HG02973 (cell line): ENCODE results near the gene CCDC85C.

Source experiments
- ATAC-seq: cut with Tn5 transposase; IDR thresholded peaks from one replicate; pipeline ENCODE4 v1.9.1; 2021; ENCODE audit warnings: moderate library complexity; ENCODE audit not compliant: unreplicated experiment

The CCDC85C gene

DNA sequence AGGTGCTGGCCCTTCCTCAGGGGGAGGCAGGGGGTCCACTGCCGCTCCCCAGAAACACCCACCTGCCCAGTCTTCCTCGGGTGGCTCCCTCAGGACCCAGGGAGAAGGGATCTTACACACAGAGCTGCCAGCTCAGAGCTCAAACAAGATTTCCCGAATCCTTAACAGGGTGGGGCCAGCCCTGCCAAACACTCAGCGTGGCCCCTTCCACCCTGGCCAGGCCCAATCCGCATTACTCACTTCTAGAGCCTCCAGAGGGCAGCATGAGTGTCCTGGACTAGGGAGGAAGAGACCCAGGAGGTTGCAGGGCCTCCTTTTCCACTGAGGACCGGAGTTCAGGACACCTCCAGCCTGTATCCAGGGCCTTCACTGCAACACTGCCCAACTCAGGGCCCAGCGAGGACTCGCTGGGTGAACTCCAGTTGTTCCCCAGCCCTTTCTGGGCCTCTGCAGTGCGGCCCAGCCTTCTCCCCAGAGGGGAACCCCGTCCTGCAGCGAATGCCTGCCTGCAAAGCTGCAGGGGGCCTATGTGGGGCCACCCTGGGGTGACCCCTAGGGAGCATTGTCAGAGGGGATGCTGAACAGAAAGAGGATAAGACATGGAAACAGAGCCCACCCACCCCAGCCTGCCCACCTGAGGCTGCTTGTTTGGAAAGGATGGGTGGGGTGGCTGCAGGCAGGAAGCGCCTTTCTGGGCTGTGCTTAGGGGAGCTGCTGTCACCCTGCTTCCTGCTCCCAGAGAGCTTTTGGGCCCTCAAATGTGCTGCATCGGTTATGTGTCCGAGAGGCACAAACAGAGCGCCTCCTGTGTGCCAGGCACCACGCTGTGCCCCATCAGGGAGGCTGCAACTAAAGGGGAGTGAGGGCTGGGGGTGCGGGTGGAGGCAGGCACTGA lies 79.0 kb downstream of the CCDC85C start:
- no peak for ATAC-seq

GRCh38 chr14:99524091-99524661 lies 79.8 kb downstream of the CCDC85C start:
- ATAC-seq: no peak

GRCh38 chr14:99523704-99524055 lies 80.3 kb downstream of the CCDC85C start:
- ATAC-seq: no peak

DNA sequence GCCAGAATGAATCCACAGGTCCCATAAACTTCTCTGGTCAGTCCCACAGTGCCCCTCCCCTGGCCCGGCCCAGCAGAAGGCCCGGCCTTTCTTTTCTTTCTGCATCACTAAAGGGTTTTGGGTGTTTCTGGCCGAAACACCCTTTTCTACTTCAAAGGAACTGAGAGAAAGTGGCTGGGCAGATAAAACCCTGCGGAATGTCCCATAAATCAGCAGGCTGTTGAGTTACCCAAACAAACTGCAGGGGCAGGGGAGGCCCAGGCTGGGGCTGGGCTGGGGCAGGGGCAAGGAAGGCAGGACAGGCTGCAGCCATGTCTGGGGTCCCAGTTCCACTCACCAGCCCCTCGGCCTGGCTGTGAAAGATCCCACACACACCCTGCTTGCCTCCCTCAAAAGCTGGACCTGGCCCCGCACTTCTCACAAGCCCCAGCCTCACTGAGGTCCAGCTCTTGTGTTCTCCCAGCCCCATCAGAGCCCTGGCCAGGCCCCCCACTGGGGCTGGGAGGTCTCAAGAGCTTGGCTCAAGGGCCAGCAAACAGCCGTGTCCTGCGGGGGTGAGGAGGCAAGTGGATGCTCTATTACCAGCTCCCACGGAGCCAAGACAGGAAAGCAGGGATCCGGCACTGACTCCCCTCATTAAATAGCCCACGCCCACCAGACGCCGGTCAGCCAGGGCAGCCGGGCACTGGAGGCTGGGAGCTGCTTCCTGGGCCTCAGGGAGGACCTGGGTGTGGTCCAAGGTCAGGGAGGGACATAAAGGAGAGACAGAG lies 80.9 kb downstream of the CCDC85C start:
- no peak for ATAC-seq

GRCh38 chr14:99522457-99522891 lies 81.5 kb downstream of the CCDC85C start:
- ATAC-seq: no peak

DNA sequence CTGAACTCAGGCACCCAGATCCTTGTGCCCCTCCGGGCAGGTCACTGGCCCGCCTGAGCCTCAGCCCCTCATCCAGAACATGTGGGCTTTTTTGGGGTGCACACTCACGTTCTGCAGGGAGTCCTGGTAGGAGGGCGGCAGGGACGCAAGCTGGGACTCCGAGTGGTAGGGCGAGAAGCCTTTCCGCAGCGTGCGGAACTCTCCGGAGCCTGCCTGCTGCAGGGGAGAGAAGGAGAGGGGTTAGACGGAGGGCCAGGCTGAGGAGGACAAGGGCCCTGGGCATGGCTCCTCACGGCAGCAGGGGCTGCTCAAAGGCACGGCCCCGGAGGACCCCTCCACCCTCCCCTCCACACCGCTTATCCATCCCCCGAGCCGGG lies 82.0 kb downstream of the CCDC85C start:
- ATAC-seq: no peak

- ATAC-seq: no peak
Measured at GRCh38 chr14:99521176-99522024, 82.6 kb downstream of the CCDC85C start.

GRCh38 chr14:99520571-99521081 lies 83.4 kb downstream of the CCDC85C start:
- ATAC-seq: no peak

DNA sequence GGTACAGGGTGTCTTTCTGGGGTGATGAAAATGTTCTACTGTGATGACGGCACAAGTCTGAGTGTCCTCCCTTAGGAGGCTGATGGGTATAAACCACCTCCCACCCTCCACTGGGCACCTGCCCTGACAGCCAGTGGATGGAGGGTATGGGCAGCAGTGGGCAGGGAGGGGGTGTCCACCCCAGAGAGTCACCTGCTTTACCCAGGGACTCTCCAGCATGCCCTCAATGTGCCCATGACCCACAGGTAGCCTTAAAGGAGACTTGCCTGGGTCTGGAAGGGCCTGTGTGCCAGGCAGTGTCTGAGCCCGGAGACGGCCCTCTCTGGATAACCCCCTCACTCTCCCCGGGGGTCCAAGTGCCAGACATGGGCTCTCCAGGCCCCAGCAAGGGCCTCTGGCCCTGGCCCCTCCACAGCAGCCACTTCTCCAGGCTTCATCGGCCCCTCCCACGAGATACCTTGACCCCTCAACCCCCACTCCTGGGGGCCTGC lies 84.0 kb downstream of the CCDC85C start:
- ATAC-seq: no peak

GRCh38 chr14:99519347-99519881 lies 84.6 kb downstream of the CCDC85C start:
- ATAC-seq: no peak

GRCh38 chr14:99518441-99519346 lies 85.3 kb downstream of the CCDC85C start:
- ATAC-seq: peak; percentile 63

- no peak for ATAC-seq
Measured at GRCh38 chr14:99517643-99518381, 86.2 kb downstream of the CCDC85C start.

DNA sequence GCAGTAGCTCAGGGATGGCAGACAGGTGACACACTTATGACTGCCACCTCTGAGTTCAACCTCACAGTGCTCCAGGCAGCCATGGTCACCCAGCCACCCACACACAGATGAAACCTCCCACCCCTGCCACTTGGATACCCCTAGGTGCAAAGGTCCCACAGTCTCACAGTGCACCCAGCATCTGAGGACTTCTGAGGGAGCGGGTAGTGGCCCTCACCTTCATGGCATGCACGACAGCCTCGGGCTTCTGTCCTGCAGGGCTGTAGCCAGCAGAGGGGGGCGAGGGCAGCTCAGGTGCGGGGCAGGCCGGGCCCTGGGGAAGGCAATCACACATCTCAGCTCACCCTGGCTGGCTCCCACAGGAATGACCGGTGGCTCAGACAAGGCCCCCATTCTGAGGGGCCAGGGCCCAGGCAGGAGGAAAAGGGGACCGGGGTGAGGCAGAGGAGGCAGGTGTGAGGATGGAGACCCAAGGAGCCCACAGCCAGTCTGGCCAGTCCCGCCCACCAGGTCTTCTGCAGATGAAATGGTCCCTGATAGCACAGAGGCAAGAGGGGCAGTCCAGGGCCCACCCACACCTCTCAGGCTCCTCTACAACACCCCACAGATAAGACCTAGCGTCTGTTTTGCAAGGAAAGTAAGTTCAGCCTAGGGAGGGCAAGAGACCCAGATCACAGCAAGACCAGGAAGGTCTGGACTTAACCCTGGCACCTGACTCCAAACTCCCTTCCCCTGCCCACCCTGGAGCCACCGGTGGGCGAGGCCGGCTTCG lies 87.0 kb downstream of the CCDC85C start:
- no peak for ATAC-seq

GRCh38 chr14:99516156-99516870 lies 87.7 kb downstream of the CCDC85C start:
- ATAC-seq: no peak

DNA sequence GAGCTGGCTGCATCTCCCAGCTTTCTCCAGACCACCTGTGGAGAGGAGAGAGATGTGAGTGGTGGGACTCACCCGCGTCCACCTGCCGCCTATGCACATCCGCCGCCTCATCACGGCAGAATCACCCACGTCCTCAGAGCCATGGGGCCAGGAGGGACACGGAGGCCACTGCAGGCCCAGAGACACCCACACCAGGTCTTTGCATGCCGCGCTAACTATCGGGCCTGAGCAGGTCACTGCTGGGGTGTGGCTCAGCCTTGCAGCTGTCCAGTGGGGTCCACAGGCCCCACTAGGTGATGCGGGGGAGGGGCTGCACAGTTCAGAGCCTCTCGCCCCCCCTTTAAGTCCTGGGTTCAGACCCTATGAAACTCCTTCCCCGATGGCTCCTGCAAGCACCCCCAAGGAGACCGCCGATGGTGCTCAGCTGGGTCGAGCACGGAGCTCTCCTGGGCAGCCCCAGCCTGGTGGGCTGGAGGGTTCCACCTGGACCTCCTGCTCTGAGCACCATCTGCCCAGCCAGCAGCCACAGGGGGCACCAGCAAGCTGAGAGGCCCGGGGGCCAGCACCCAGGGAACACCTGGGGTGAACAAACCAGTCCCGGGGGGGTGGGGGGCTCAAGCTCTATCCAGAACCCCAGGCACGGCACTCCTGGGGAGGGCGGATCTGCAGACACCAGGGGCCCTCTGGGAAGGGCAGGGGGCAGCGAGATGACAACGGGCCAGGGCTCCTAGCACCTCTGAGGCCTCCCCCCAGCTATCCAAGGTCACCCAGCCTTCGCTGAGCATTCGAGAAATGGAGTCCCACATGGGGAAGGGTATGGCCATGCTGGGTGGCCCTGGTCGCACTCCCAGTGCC lies 88.5 kb downstream of the CCDC85C start:
- no peak for ATAC-seq
